Bronchial epithelial cell (primary cell): Measurements from ENCODE around the gene EIF4E3. TPM values are rescaled to one million over a fixed set of nuclear protein-coding genes. Genes with fewer than 3 reads are reported as not detected.

Experiments
- DNase-seq: peaks from one replicate; pipeline ENCODE4 v3.0.0-alpha.2; 2010; ENCODE audit warnings: low read depth
- FAIRE-seq: peaks from 2 replicates; lab custom pipeline; 2011; peaks lifted over from hg19 to GRCh38; lab: Jason Lieb, UNC
- H3K27me3 ChIP-seq: 2 replicates; pipeline ENCODE4 v1.5.1; 2011; ENCODE audit warnings: low read length; ENCODE audit not compliant: control insufficient read depth, insufficient read depth
- H3K36me3 ChIP-seq: 2 replicates; pipeline ENCODE4 v1.5.1; 2011; ENCODE audit warnings: low read length; ENCODE audit not compliant: control insufficient read depth, insufficient read depth
- H3K4me3 ChIP-seq: 2 replicates; pipeline ENCODE4 v1.5.1; 2011; ENCODE audit warnings: mild to moderate bottlenecking, low read depth, low read length, control low read depth
- CTCF ChIP-seq: IDR thresholded peaks from 2 replicates; pipeline ENCODE4 v1.5.1; 2011; ENCODE audit warnings: mild to moderate bottlenecking, moderate library complexity, low read length, control low read depth, inconsistent platforms; ENCODE audit not compliant: insufficient read depth, severe bottlenecking
- total RNA-seq: library from RNA; depleted of rRNA; stranded (reverse); fragments of >200 nt; gene quantifications from 2 replicates; pipeline ENCODE4 v1.2.1, GENCODE V29; 2014

EIF4E3 gene
- total RNA-seq, 1 donor from 2014 or later: 2.1 TPM

- no peak for TF ChIP-seq CTCF
- no peak overlapping the region for H3K4me3 ChIP-seq
- peaks cover 3% of the 10 kb centered on the region for H3K27me3 ChIP-seq
- H3K36me3 ChIP-seq: no peaks in the 10 kb centered on the region
- DNase-seq (no peak), FAIRE-seq (peak; percentile 43)
These were observed 3.6 kb upstream of the EIF4E3 start for GRCh38 chr3:71728632-71729342.

- H3K4me3 ChIP-seq: no peak overlapping the region
- TF ChIP-seq CTCF: no peak
- no peak for DNase-seq
- FAIRE-seq: no peak
- H3K27me3 ChIP-seq: peaks cover 6% of the 10 kb centered on the region
- no peaks in the 10 kb centered on the region for H3K36me3 ChIP-seq
These were observed 944 bp upstream of the EIF4E3 start for GRCh38 chr3:71726146-71726545.

GRCh38 chr3:71724584-71725270 lies 475 bp downstream of the EIF4E3 start:
- DNase-seq (peak; percentile 12), FAIRE-seq (no peak)
- Histone ChIP-seq H3K27me3 (peaks cover 6% of the 10 kb centered on the region), H3K4me3 (peak overlapping the region; percentile 75), H3K36me3 (no peaks in the 10 kb centered on the region)
- TF ChIP-seq CTCF: no peak

GRCh38 chr3:71724171-71724453 lies 1.1 kb downstream of the EIF4E3 start:
- TF ChIP-seq CTCF: no peak
- H3K4me3 ChIP-seq: peak overlapping the region; percentile 75
- no peaks in the 10 kb centered on the region for H3K36me3 ChIP-seq
- FAIRE-seq: no peak
- H3K27me3 ChIP-seq: peaks cover 6% of the 10 kb centered on the region
- no peak for DNase-seq

GRCh38 chr3:71723452-71724170 lies 1.6 kb downstream of the EIF4E3 start:
- H3K27me3 ChIP-seq: peaks cover 6% of the 10 kb centered on the region
- DNase-seq: no peak
- FAIRE-seq: no peak
- TF ChIP-seq CTCF: no peak
- H3K4me3 ChIP-seq: no peak overlapping the region
- no peaks in the 10 kb centered on the region for H3K36me3 ChIP-seq
